ENCODE data around the gene TUBB.

GRCh38 chr6:30752157-30752927, 32.2 kb downstream of the TUBB start:
- no peak for TF ChIP-seq CTCF (conservative IDR thresholded peaks at IDR 0.05; ENCODE audit: low read length)
- no peak for TF ChIP-seq EZH2phosphoT487 (IDR thresholded peaks at IDR 0.05; ENCODE audit: borderline replicate concordance)

Measured in Loucy (cell line).